Stimulated activated naive CD8-positive, alpha-beta T cell treated with anti-CD3 and anti-CD28 coated beads, Interleukin-15, Interleukin-2, amounts not matched to agents 100 ng/mL and 50 ng/mL, for 24 hours (primary cell): ENCODE results near the gene NID2.

Experiments
- H3K27ac Mint-ChIP-seq: one replicate; pipeline ENCODE4 v1.8.0; 2021; ENCODE audit warnings: mild to moderate bottlenecking, mixed read lengths
- H3K27me3 Mint-ChIP-seq: one replicate; pipeline ENCODE4 v1.8.0; 2021; ENCODE audit warnings: mixed read lengths
- H3K36me3 Mint-ChIP-seq: one replicate; pipeline ENCODE4 v1.8.0; 2021; ENCODE audit warnings: low read depth, mixed read lengths
- H3K4me1 Mint-ChIP-seq: one replicate; pipeline ENCODE4 v1.8.0; 2021; ENCODE audit warnings: low read depth, mixed read lengths
- H3K4me3 Mint-ChIP-seq: one replicate; pipeline ENCODE4 v1.8.0; 2021; ENCODE audit warnings: mild to moderate bottlenecking, mixed read lengths
- H3K9me3 Mint-ChIP-seq: one replicate; pipeline ENCODE4 v1.8.0; 2021; ENCODE audit warnings: mixed read lengths

The NID2 gene

GRCh38 chr14:51963286-51963685 is 105.6 kb downstream of the NID2 start:
- peaks cover 21% of the 10 kb centered on the region for H3K9me3 Mint-ChIP-seq
- H3K4me3 Mint-ChIP-seq, result peak overlapping the region; percentile 58
- peaks cover 30% of the 10 kb centered on the region for H3K4me1 Mint-ChIP-seq
- H3K36me3 Mint-ChIP-seq, result peaks cover 46% of the 10 kb centered on the region
- H3K27ac Mint-ChIP-seq, result peak overlapping the region; percentile 42
- no peaks in the 10 kb centered on the region for H3K27me3 Mint-ChIP-seq

- peak overlapping the region; percentile 58 for H3K27ac Mint-ChIP-seq
- peaks cover 52% of the 10 kb centered on the region for H3K36me3 Mint-ChIP-seq
- H3K27me3 Mint-ChIP-seq, result no peaks in the 10 kb centered on the region
- H3K4me3 Mint-ChIP-seq, result no peak overlapping the region
- peaks cover 24% of the 10 kb centered on the region for H3K9me3 Mint-ChIP-seq
- peaks cover 30% of the 10 kb centered on the region for H3K4me1 Mint-ChIP-seq
Observed at GRCh38 chr14:51962711-51963110, 106.1 kb downstream of the NID2 start.

GRCh38 chr14:51960866-51961265 is 108.0 kb downstream of the NID2 start:
- Mint-ChIP-seq H3K4me3 (no peak overlapping the region), H3K27ac (no peak overlapping the region), H3K4me1 (peaks cover 30% of the 10 kb centered on the region), H3K27me3 (no peaks in the 10 kb centered on the region), H3K36me3 (peaks cover 71% of the 10 kb centered on the region), H3K9me3 (peaks cover 32% of the 10 kb centered on the region)

- Mint-ChIP-seq H3K27me3 (no peaks in the 10 kb centered on the region), H3K9me3 (peaks cover 32% of the 10 kb centered on the region), H3K4me1 (peaks cover 30% of the 10 kb centered on the region), H3K4me3 (no peak overlapping the region), H3K36me3 (peaks cover 77% of the 10 kb centered on the region), H3K27ac (no peak overlapping the region)
Observed at GRCh38 chr14:51959928-51960327, 108.9 kb downstream of the NID2 start.

- peaks cover 19% of the 10 kb centered on the region for H3K4me1 Mint-ChIP-seq
- no peak overlapping the region for H3K4me3 Mint-ChIP-seq
- H3K27me3 Mint-ChIP-seq, result no peaks in the 10 kb centered on the region
- no peak overlapping the region for H3K27ac Mint-ChIP-seq
- H3K36me3 Mint-ChIP-seq, result peaks cover 81% of the 10 kb centered on the region
- H3K9me3 Mint-ChIP-seq, result peaks cover 32% of the 10 kb centered on the region
Observed at GRCh38 chr14:51957950-51958349, 110.9 kb downstream of the NID2 start.
